Measurements from ENCODE around the gene ACOT11. TPM values are rescaled to one million over a fixed set of nuclear protein-coding genes. Genes with fewer than 3 reads are reported as not detected.

ACOT11 gene
- total RNA-seq, result 0.34 and 0.59 TPM in 2 replicates

DNA sequence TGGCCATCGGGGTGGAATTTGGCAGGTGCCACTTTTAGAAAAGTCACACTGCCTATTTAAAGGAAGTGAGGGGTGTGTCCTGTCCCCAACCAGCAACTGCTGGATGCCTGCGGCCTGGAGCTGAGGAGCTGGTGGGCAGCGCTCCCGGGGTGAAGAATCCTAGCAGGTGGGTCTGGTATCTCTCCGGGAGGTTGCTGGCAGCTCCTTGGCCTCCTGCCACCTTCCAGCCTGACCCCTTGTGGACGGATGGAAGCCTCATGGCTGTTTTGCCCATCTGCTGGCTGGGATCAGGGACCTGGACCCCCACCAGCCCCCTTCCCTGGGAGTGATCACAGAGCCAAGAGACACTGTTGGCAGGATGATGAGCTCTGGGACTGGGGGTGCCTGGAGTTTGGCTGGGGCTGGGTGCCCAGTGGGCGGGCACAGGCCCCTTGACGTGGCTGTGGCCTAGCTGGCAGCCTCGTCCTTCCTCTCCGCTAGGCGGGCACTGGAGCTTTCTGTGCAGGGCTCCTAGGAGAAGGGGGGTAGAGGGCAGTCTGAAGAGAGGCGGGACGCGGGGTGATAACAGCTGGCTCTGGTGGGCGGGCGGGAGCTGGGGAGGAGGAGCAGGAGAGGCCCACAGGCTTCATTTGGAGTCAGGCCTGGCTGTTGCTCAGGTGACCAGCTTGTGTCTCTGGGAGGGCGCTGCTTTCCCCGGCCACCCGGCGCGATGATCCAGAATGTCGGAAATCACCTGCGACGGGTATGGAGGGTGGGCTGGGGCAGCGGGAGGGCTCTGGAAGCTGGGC lies at the start of gene ACOT11:
ACOT11 (plus strand) TSS at position 628 of the 788 bp plus-strand sequence; CDS start at position 710, 82 bp downstream.

DNA sequence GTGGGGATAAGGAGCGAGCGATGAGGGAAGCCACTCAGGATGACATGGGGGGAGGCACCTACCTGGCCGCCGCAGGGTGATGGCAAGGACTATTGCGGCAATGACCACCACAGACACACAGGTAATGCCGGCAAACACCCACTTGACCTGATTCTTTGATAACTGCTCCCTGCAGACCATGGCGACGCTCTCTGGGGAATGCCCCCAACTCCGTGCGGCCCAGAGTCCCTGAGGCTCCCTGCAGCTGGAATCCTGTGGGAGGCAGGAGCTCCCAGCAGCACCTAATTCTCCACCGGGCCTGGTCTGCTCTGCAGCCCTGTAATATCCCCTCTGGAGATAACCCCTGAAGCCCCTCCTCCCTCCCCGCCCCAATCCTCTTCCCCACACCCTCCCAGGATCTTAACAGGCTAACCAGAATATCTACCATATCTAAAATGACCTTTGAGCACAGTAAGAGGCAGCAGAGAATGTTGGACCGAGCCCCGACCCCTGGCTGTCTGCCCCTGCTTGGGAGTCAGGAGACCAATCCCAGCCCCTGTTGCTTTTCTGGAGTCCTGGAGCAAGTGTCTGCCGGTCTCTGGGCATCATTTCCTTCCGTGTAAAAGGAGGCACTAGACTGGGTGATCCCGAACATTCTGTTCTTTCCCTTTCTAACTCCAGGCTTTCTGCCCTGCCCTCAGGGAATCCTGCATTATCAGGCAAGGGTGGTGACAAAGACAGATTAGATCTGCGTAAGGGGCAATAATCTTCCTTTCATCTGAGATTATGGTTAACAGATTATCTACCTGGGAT lies 75.4 kb downstream of the ACOT11 start, which contains the start of gene FAM151A:
FAM151A (minus strand) TSS at position 310 of the 792 bp plus-strand sequence; CDS start at position 180, 130 bp downstream.

GRCh38 chr1:54640863-54641836 lies 93.1 kb downstream of the ACOT11 start, which contains the start of gene MROH7:
Gene MROH7 (plus strand): TSS chr1:54641786. CDS start chr1:54652927, 11,141 bp downstream.

Other genes starting within 250 kb of the ACOT11 start
- gene SSBP3, start 141.8 kb upstream of the ACOT11 start, total RNA-seq, result 12.4 and 19.0 TPM in 2 replicates
- gene FAM151A, start 75.3 kb downstream of the ACOT11 start, total RNA-seq, result not detected in 2 replicates
- gene MROH7, start 93.6 kb downstream of the ACOT11 start, total RNA-seq, result not detected in 2 replicates
- gene TTC4, start 167.6 kb downstream of the ACOT11 start, total RNA-seq, result 20.5 and 21.9 TPM in 2 replicates
- 4.7 and 5.6 TPM in 2 replicates for gene PARS2, start 216.3 kb downstream of the ACOT11 start, total RNA-seq